HG02798 (cell line): ENCODE measurements around the gene NEK7.
A peak's percentile ranks its signal among the peaks of the same experiment; 100 is the strongest.

Experiments used
- ATAC-seq: cut with Tn5 transposase; IDR thresholded peaks from one replicate; pipeline ENCODE4 v1.9.1; 2021; ENCODE audit warnings: mild to moderate bottlenecking; ENCODE audit not compliant: unreplicated experiment, poor library complexity

Gene NEK7

DNA sequence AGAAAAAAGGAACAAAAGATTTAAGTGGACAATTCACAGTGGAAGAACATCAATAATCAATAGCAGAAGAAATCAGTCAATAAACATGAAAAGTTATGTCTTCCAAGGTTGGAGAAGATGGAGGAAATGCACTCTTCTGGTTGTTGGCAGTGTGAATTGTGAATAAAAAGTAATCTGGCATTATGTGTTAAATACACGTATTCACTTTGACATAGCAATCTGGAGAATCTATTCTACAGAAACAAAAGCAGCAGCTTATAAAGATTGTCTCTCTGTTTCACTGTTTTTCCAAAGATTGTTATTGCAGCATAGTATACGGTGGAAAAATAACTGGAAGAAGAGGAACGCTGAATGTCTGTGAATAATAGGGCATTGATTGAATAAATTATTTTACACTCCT, 169.4 kb downstream of the NEK7 start:
- no peak for ATAC-seq

DNA sequence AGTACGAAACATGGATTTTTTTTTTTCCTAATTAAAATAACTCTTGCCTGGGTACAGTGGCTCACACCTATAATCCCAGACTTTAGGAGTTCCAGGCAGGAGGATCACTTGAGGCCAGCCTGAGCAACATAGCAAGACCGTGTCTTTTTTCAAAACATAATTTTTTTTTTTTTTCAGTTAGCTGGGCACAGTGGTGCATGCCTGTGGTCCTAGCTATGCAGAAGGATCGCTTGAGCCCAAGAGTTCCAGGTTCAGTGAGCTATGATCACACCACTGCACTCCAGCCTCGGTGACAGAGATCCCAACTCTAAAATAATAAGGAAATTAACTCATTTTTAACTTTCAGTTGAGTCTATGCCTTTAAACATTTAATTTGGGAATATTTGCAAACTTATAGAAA, 170.1 kb downstream of the NEK7 start:
- ATAC-seq, result no peak

DNA sequence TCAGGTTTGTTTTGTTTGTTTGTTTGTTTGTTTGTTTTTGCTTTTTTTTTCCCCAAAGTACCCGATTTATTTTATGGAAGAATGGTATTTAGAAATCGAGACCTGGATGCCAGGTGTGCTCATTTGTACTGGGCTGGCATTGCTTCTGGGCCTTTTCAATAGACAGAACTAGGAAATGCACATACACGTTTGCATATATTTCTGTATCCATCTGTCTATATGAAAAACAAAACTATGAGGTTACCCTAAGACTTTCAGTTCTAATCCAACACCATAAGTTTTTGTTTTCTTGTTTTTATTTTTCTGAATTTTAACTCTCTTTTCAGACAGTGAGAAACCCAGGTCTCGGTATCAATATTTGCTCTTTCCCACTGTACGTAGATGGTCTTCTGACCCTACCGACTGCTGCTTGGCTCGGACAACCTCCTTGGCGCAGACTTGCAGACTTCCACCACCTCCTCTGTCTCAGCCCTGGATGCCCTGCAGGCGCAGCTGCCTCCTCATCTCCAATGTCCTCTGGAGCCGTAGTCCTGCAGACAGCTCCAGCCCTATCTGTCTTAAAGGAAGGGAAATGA, 171.7 kb downstream of the NEK7 start:
- ATAC-seq, result no peak

DNA sequence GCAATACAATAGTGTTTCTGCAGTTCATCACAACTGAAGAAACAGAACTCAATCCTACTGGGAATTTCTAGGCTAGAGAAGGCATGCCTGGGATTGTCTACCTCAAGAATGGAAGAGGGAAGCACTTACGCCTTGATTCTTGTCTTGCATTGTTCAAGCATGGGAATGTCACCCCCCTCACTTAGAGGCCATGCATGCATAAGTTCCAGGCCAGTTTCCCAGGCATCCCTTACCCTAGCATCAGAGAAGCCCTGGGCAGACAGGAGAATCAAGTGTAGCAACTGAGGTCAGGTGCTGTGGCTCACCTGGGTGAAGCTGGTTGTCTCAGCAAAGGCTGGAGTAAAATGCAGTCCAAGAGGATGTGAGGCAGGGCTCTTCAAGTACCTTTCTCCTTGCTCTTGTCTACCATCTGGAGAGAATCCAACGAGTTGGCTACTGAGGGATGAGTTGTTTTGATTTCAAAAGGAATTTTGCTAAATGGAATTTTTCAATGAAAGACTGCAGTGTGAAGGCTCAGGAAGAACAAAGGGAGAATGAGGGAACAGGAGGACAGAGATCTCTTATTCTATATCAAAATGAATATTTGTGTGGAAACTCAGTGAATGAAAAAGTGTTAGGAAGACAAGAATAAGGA, 174.3 kb downstream of the NEK7 start:
- no peak for ATAC-seq

DNA sequence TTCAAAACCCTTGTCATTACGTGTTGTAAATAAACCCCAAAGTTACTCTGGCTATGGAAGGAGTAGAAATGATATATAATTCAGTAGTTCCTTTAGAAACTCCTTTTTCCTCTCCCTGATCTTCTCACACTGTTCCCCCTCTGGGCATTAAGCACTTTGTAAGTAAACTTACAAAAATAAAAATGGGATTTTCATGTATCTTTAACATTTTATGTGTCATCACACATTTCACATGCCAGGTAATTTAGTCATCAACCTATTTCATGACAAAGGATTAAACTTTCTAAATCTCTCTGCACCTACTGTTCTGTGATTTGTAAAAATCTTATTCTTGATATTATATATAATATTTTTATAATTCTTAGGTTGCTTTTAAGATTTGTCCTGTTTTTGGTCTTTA, 176.9 kb downstream of the NEK7 start:
- ATAC-seq, result no peak

DNA sequence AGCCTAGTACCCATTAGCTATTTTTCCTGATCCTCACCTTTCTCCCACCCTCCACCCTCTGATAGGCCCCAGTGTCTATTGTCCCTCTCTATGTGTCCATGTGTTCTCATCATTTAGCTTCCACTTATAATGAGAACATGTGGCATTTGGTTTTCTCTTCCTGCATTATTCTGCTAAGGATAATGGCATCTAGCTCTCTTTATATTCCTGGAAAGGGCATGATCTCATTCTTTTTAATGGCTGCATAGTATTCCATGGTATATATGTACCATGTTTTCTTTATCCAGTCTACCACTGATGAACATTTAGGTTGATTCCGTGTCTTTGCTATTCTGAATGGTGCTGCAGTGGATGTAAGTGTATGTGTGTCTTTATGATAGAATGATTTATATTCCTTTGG, 178.9 kb downstream of the NEK7 start:
- no peak for ATAC-seq

DNA sequence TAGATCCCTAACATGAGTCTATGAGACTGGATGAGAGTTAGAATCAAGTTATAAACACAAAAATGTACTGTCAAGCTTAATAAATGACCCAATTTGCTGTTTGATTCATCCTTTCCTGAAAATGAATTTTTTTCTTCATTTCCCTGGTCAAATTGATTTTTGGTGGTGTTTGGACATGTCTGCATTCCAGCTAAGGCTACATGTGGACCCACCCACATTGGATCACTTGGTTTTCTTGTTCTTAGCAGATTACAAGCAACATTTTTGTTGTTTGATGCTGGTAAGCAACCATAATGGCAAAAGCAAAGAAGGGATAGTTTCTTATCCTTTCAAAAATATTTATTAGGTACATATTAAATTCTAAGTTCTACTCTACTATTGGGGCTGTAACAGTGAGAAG, 181.1 kb downstream of the NEK7 start:
- ATAC-seq, result no peak

DNA sequence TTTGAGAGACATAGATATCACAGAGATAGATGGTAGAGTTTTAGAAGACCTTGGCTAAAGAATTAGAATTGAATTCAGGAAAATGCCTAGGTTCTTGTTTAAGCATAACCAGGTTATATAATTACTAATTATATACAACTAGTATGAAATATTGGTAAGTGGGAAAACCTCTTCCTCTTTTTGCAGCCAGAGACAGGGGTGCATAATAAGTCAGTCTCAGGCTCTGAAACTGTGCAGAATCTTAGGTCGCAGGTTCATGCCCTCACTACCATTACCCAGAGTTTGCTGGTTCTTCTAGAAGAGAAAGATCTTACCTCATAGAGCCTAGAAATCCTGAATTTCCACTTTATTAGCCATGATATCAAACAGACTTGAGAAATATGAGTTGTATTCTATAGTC, 183.3 kb downstream of the NEK7 start:
- peak; percentile 42 for ATAC-seq

DNA sequence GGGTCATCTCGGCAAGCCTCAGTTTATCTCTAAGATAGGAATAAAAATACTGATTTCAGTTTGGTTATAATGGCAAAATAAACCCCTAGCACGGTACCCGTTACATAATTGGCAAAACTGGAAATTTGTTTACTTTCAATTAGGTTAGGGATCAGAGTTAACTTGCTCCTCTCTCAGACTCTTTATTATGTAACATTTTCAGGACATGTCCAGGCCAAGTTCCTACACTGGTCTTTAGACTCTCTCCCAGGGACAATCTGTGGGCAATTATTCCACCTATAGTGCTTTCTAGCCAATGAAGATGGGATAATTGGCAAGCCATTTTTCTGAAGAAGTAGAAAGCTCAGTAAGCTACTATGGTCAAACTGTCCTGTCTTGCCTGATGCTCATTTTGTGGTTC, 189.4 kb downstream of the NEK7 start:
- ATAC-seq, result no peak

DNA sequence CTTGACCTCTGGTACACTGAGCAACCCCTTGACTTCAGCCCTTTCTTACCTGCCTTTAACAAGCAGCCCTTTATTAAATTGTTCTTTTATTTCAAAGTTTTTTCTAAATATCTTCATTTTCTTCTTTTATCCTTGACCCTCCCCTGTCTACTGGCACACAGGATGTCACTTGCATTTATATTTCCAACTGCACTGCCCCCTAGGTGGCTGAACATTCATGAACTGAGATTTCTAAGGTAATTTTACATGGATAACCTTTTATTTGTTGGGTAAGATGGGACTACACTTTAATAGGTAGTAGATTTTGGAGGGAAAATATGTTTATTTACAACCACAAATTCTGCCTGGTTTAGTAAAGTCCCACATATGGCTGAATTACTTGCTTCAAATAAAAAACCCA, 193.7 kb downstream of the NEK7 start:
- ATAC-seq, result no peak

DNA sequence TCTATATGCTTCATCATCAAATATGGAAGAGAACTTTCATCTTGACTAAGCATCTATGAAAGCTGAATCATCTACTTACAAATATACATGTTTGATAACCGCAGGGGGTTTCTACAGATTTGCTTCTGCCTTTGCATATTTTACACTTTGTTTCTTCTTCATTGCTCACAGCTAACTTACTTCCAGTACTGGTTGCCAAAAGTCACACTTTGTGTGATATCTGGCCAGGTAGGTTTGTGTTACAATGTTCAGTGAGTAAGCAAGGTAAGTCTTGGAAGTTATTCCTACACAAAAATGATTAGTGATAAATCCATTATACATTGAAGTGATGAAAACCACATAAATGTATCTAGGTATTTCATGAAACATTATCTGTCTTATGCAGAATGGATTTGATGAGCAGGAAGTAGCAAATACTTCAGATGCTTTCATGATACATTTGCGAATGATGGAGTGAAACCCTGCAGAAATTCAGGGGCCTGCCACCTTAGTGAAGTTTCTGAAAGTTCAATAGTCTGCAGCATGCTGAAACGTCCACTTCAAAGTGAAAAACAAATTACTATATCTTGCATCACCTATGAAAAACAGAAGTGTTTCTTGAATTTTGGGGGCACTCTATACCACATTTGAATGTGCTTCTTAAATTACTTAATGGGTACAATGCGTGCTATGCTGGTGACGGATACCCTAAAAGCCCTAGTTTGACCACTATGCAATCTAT, 196.3 kb downstream of the NEK7 start:
- ATAC-seq, result peak; percentile 86

DNA sequence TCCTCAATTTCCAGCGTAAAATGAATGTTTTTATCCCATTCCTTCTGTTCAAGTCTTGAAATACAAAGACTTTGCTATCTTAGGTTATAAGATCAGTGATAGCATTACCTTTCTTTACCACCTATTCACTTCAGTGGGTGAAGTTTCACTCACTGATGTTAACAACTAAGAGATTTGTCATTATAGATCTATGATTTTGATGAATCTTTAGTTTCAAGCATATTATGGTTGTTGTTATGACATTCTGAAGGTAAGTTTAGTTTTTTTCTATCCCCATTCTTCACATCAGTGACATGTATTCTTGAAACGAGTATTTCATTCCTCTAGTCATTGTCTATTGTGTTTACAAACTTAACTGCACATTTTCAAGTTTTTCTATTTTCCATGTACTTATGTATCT, 201.1 kb downstream of the NEK7 start:
- ATAC-seq, result no peak

DNA sequence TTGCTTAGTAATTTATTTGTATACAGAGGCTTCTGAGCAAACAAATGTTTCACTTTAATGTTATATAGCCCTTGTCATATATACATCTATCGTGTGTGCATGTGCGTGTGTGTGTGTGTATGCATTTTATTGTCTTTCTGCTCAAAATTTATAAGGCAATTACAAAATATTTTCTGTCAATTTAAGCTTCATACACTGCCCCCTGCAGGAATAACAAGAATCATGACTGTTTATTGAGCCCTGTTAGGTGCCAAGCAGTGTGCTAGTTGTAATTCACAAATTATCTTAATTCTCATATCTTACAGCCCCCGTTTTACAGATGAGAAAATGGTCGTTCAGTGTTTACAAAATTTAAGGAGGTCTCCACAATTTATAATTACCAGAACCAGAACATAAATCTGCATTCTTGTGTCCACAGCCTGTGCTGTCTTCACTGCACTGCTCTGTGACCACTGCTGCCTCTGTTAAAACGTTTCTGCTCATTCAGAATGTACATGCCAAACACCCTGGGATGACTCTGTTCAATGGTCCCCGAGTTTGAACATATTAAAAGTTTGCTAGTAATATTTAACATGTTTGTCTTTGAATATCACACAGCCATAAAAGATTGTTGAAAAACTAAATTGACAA, 202.3 kb downstream of the NEK7 start:
- ATAC-seq, result no peak

DNA sequence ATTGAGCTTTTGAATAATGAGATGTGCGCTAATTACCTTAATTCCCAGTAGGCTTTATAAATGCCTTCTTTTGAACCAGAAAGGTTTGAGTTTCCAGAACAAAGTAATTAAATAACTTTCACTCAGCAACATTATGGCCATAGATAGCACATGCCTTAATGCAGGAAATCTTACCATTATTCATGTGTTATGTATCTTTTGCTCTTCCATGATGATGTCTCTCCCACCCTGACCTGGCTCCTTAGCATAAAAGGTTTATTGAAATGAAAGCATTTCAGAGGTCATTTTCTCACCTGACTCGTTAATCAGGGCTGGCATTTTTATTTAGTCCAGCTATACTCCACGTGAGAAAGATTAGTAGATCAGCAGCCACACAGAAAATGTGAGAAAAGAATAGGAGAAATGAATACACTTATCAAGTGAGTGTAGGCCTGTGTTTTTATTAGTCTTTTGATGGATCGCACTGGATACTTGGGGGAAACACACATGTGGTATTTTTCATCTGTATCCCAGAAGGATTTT, 203.5 kb downstream of the NEK7 start:
- ATAC-seq, result no peak

DNA sequence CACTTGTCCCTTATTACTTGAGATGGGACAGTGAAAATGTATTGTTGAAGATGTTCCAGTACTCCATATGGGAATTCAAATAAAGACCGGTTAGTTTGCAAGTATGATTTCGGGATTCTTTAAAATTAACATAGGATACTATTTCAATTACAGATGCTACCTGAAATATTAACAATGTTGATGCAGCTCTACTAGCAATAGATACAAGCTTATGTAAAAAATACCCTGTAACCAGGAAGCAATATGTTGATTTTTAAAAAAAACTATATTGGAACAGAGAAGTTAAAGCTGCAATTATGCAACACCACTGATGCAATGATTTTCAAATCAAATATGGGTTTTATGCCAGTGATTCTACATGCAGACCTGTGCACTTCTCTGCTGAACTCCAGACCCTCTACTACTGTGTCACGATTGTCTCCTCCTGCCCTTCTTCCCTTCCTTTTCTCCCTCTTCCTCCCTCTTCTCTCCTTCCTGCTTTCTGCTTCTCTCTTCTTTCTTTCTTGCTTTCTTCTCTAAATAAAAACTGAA, 204.5 kb downstream of the NEK7 start:
- ATAC-seq, result no peak

DNA sequence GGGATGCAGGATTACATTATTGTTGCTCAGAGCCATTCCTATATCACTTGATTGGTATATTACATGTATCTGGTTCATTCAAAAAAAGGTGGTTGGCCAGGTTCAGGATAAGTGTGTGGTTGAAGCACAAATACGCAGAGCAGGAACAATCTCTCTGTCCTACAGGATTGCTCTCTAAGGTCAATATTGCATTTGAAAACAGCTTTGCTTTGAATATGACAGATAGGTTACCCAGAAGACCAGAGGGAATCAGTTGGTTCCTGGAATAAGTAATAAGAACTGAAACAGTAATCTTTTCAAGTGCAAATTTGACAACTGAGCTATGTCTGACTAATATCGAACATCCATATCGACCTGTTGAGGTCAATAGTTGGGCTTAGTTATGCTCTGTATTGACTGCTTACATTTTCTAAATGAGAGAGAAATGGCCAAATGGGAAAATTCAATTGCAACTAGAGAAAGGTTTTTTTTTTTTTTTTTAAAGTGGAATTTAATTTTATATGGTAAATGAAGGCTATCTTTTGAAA, 206.9 kb downstream of the NEK7 start:
- ATAC-seq, result peak; percentile 68

DNA sequence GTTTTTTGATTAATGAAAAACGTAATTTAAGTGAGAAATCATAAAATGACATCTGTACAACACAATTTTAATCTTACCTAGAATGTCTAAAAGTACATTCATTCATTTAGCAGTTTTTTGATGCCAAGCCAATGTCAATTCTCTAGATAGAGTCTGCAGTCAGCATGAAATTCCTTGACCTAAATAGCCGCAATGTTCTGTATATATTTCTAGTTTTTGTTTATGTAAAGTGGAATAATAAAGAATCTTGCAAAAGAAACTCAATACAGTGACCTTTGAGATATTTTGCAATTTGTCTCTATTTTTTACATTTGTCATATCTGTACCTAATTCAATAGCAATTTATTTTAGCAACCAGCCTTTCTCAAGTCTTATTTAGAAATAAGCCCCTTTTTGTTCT, 207.7 kb downstream of the NEK7 start:
- no peak for ATAC-seq

DNA sequence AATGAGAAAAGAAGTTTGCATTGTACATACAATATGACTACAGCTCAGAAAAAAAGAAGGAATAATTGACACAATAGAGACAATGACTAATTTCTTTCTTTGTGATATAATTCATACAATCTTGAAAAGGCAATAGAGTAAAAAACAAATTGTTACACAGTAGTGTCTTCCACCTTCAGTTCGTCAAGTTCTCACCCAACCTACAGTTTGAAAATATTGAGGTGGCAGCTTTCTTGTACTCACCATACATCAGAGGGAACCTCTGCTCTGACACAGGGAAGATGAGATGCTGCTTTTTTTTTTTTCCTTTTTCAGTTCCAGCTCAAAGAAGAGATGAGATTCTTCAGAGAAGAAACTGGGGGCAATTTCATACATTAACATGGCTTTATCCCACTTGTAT, 210.5 kb downstream of the NEK7 start:
- no peak for ATAC-seq

DNA sequence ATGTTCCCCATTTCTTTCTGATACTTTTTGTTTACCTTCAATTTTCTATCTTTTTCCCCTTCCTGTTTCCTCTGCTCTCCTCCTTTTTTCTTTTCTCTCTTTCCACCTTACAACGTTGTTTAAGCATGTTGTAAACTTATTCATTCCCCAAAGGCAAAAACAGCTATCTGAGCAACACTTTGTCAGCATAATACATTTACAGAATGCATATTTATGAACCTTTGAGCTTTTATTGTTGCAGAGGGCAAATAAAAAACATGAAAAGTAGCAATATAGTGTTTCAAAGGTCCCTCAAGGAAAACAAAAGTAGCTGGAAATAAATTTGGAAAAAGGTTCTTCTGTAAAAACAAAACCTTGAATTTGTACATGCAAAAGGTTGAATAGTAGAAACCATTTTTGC, 214.2 kb downstream of the NEK7 start:
- no peak for ATAC-seq
